Breast epithelium (tissue), 4 donors: ENCODE results near the gene ANKS1B. TPM values are rescaled to one million over a fixed set of nuclear protein-coding genes. Genes with fewer than 3 reads are reported as not detected.
A peak's percentile ranks its signal among the peaks of the same experiment; 100 is the strongest.

Source experiments
- DNase-seq, 2 donors: peaks; one replicate each; pipeline ENCODE4 v3.0.0-alpha.2; 2019; ENCODE audit warnings: low spot score in 2 of 2
- H3K27ac ChIP-seq, 2 donors: fragments of 200-600 bp; sonication (generic) in 1 of 2; one replicate each; pipeline ENCODE4 v1.5.1; 2016 to 2019; ENCODE audit warnings: mild to moderate bottlenecking in 1 of 2
- H3K27me3 ChIP-seq, 2 donors: fragments of 200-600 bp; sonication (generic) in 1 of 2; one replicate each; pipeline versions ENCODE4 v1.5.1 to v1.6.0; 2017 to 2019; ENCODE audit warnings: control low read depth in 1 of 2, mild to moderate bottlenecking in 1 of 2
- H3K36me3 ChIP-seq: fragments of 200-600 bp; one replicate; pipeline ENCODE4 v1.5.1; 2019
- H3K4me1 ChIP-seq, 2 donors: fragments of 200-600 bp; sonication (generic); one replicate each; pipeline ENCODE4 v1.5.1; 2016 to 2019; ENCODE audit warnings: control low read depth in 1 of 2
- H3K4me3 ChIP-seq, 3 donors: fragments of 200-600 bp; sonication (generic); 1 replicate in 2 of 3; 2 replicates in 1 of 3; pipeline ENCODE4 v1.5.1; 2016 to 2019; ENCODE audit warnings: mild to moderate bottlenecking in 3 of 3, moderate library complexity in 2 of 3
- H3K9me3 ChIP-seq, 2 donors: fragments of 200-600 bp; sonication (generic) in 1 of 2; one replicate each; pipeline ENCODE4 v1.5.1; 2016 to 2019; ENCODE audit warnings: control low read depth in 1 of 2
- POLR2A ChIP-seq: fragments of 450-650 bp; IDR thresholded peaks from one replicate; pipeline ENCODE4 v1.6.1; 2016; ENCODE audit warnings: antibody characterized with exemption, mild to moderate bottlenecking, moderate library complexity
- POLR2AphosphoS5 ChIP-seq, 3 donors: sonication (generic); formaldehyde crosslinking; IDR thresholded peaks; one replicate each; pipeline ENCODE4 v1.6.1; 2017; ENCODE audit warnings: antibody characterized with exemption in 3 of 3
- intact Hi-C: fragments of 100-400 bp; cut with DNase I; formaldehyde crosslinking; loops from one replicate; pipeline ENCODE4 v1.15.1; 2023; ENCODE audit warnings: low total_unique reads
- total RNA-seq, 3 donors: library from RNA; depleted of rRNA; stranded (reverse); fragments of >200 nt; gene quantifications; one replicate each; pipeline ENCODE4 v1.1.0, GENCODE V29; 2016
- TF ChIP-seq, protein P1 (sequence below), 3 donors: fragments of 450-650 bp; IDR thresholded peaks; one replicate each; pipeline ENCODE4 v1.5.1; 2016 to 2017; ENCODE audit warnings: antibody characterized with exemption in 3 of 3, mild to moderate bottlenecking in 3 of 3, moderate library complexity in 3 of 3

Gene ANKS1B
- total RNA-seq, 3 donors from 2014 or later: 16.6 to 115 (median 32.4) TPM

DNA sequence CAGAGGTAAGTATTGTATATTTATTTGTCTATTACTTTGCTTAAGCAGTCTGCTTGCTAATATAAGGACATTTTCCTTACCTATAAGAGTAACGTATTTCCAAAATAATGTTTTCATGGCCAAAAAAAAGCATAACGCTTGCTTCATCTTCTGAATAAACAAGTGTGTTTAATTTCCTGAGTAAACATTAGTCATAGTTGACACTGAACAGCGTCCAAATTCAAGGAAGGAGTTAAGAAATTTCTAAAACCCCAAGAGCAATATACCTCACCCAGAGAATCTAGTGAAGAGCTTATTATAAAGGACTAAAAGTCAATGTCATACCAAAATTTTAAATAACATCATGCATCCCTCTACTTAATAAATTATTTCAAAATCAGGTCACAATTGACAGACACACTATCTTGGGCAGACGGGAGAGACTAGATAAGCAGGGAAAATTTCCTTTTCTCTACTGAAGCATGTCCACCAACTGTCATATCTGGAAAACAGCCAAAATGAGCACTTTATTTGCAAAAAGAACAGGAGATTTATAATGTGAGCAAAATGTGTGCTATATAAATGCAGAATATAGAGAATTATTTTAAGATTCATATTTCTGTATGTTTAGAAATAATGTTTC lies 25.1 kb downstream of the ANKS1B start:
- Histone ChIP-seq H3K27ac (peak overlapping the region; percentile 41 to 64), H3K9me3 (no peaks in the 10 kb centered on the region), H3K4me1 (no peaks in the 10 kb centered on the region), H3K36me3 (no peaks in the 10 kb centered on the region), H3K27me3 (no peaks in the 10 kb centered on the region), H3K4me3 (no peak overlapping the region)
- intact Hi-C loops: no loop called here
- DNase-seq: no peak
- TF ChIP-seq POLR2A (no peak), POLR2AphosphoS5 (IDR thresholded peaks at IDR 0.05) (no peak)
- TF ChIP-seq, protein P1, sequence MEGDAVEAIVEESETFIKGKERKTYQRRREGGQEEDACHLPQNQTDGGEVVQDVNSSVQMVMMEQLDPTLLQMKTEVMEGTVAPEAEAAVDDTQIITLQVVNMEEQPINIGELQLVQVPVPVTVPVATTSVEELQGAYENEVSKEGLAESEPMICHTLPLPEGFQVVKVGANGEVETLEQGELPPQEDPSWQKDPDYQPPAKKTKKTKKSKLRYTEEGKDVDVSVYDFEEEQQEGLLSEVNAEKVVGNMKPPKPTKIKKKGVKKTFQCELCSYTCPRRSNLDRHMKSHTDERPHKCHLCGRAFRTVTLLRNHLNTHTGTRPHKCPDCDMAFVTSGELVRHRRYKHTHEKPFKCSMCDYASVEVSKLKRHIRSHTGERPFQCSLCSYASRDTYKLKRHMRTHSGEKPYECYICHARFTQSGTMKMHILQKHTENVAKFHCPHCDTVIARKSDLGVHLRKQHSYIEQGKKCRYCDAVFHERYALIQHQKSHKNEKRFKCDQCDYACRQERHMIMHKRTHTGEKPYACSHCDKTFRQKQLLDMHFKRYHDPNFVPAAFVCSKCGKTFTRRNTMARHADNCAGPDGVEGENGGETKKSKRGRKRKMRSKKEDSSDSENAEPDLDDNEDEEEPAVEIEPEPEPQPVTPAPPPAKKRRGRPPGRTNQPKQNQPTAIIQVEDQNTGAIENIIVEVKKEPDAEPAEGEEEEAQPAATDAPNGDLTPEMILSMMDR (IDR thresholded peaks at IDR 0.05): no peak

DNA sequence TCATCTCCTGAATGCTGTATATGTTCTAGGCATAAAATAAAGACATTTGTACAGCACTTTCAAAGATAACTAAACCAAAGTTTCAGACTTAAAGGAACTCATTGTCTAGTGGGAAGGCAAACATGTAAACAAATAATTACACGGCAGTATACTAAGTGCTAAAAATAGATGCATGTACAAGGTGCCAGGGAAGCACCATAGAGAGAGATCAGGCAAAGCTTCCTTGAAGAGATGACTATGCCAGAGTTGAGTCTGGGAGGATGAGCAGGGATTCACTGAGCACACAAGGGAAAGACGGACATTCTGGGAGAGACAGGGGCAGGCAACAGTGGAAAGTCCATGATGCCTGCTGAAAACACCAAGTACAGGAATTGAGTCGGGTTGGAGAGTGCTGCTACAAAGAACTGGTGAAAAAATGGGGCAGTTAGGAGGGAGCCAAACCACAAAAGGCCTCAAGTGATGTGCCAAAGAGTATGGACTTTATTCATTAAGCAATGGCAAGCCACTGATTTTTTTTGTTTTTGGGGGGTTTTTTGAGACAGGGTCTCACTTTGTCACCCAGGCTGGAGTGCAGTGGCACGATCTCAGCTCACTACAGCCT lies 26.8 kb downstream of the ANKS1B start:
- H3K4me1 ChIP-seq: no peaks in the 10 kb centered on the region
- intact Hi-C loops: no loop called here
- H3K4me3 ChIP-seq: no peak overlapping the region
- H3K36me3 ChIP-seq: no peaks in the 10 kb centered on the region
- DNase-seq: no peak
- TF ChIP-seq, protein P1 (IDR thresholded peaks at IDR 0.05): no peak
- no peak for TF ChIP-seq POLR2A
- TF ChIP-seq POLR2AphosphoS5 (IDR thresholded peaks at IDR 0.05): no peak
- no peaks in the 10 kb centered on the region for H3K27me3 ChIP-seq
- H3K9me3 ChIP-seq: no peaks in the 10 kb centered on the region
- peak overlapping the region in 1 of 2 donors; percentile 25 for H3K27ac ChIP-seq

DNA sequence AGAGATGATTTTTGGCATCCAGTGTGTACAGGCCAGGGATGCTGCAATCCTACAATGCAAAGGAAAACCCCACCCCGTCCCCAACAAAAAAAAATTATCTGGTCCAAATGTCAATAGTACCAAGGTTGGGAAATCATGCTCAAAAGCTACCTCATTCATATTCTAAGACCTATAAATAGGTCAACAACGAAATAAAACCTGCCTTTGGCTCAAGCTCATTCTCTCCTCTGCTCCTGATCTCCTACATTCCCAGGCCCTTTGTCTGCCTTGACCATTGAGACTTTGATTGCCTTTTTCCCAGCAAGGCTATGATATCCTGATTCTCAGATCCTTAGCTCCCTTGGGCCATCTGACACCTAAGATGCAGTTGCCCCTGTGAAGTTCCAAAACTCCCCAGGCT lies 30.0 kb downstream of the ANKS1B start:
- Histone ChIP-seq H3K36me3 (no peaks in the 10 kb centered on the region), H3K4me3 (no peak overlapping the region), H3K27me3 (no peaks in the 10 kb centered on the region), H3K27ac (no peak overlapping the region), H3K4me1 (no peaks in the 10 kb centered on the region), H3K9me3 (no peaks in the 10 kb centered on the region)
- no peak for DNase-seq
- intact Hi-C loops: no loop called here
- TF ChIP-seq POLR2AphosphoS5 (IDR thresholded peaks at IDR 0.05): no peak
- no peak for TF ChIP-seq POLR2A
- TF ChIP-seq, protein P1 (IDR thresholded peaks at IDR 0.05): no peak

DNA sequence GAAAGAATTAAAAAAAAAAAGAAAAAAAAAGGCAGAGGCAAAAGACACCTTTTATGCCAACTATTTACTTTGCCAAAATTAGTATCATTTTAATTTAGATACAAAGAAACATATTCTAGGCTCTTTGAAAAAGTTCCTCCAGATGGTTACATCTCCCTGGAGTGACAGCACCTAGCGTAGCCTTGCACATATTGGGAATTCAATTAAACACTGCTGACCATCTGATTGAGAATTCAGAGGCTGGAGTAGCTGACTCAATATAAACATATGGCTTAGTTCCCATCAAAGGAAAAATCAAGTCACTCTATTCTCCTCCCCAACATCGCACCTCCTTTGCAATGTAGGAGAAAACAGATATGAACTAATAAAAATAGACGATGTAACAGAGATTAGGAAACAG lies 36.4 kb downstream of the ANKS1B start:
- H3K4me3 ChIP-seq: no peak overlapping the region
- TF ChIP-seq POLR2AphosphoS5 (IDR thresholded peaks at IDR 0.05) (no peak), POLR2A (no peak)
- TF ChIP-seq, protein P1 (IDR thresholded peaks at IDR 0.05): no peak
- no peaks in the 10 kb centered on the region for H3K4me1 ChIP-seq
- intact Hi-C loops: no loop called here
- no peaks in the 10 kb centered on the region for H3K36me3 ChIP-seq
- H3K9me3 ChIP-seq: no peaks in the 10 kb centered on the region
- no peak overlapping the region for H3K27ac ChIP-seq
- no peak for DNase-seq
- H3K27me3 ChIP-seq: no peaks in the 10 kb centered on the region

DNA sequence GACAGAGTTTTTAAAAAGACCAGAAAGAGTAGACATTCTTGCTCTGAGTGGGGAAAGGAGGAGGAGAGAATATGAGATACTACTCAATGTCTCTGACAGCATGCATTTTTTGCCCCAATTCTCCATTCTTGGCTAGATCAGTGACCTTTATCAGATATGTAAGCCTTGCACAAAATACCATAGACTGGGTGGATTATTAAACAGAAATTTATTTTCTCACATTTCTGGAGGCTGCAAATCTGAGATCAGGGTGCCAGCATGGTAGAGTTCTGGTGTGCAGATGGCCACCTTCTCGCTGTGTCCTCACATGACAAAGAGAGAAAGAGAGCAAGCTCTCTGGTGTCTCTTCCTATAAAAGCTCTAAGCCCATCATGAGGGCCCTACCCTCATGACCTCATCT lies 38.6 kb downstream of the ANKS1B start:
- TF ChIP-seq POLR2AphosphoS5 (IDR thresholded peaks at IDR 0.05) (no peak), POLR2A (no peak)
- TF ChIP-seq, protein P1 (IDR thresholded peaks at IDR 0.05): no peak
- H3K4me1 ChIP-seq: no peaks in the 10 kb centered on the region
- H3K27ac ChIP-seq: no peak overlapping the region
- intact Hi-C loops: no loop called here
- H3K36me3 ChIP-seq: no peaks in the 10 kb centered on the region
- no peaks in the 10 kb centered on the region for H3K27me3 ChIP-seq
- H3K9me3 ChIP-seq: no peaks in the 10 kb centered on the region
- H3K4me3 ChIP-seq: no peak overlapping the region
- DNase-seq: no peak
